SK-N-SH treated with all-trans-retinoic acid at 6 μM for 48 hours (cell line): ENCODE results near the gene ARHGAP10.

Experiments used
- ATAC-seq: fragments of 200-7000 bp; cut with Tn5 transposase; 3 replicates; pipeline ENCODE4 v1.9.1; 2020; ENCODE audit warnings: mild to moderate bottlenecking, moderate library complexity
- BACH2 ChIP-seq: fragments of 250-450 bp; sonication (Bioruptor Pico); IDR thresholded peaks from 2 replicates; pipeline ENCODE4 v1.9.0; 2021; ENCODE audit warnings: mild to moderate bottlenecking, borderline replicate concordance
- CREB5 ChIP-seq: fragments of 250-450 bp; sonication (Bioruptor Pico); IDR thresholded peaks from 2 replicates; pipeline ENCODE4 v1.5.1; 2020; ENCODE audit warnings: low read depth, mild to moderate bottlenecking, moderate library complexity
- CSRNP3 ChIP-seq: fragments of 250-450 bp; sonication (Bioruptor Pico); IDR thresholded peaks from 2 replicates; pipeline ENCODE4 v1.5.1; 2021; ENCODE audit warnings: mild to moderate bottlenecking, moderate library complexity
- ESRRG ChIP-seq: fragments of 250-450 bp; sonication (Bioruptor Pico); IDR thresholded peaks from 2 replicates; pipeline ENCODE4 v1.6.1; 2021; ENCODE audit warnings: mild to moderate bottlenecking
- GLIS3 ChIP-seq: fragments of 250-450 bp; sonication (Bioruptor Pico); IDR thresholded peaks from 2 replicates; pipeline ENCODE4 v1.5.0; 2020; ENCODE audit warnings: mild to moderate bottlenecking, moderate library complexity
- ISL1 ChIP-seq: fragments of 250-450 bp; sonication (Bioruptor Pico); IDR thresholded peaks from 2 replicates; pipeline ENCODE4 v2.1.2; 2022; ENCODE audit warnings: mild to moderate bottlenecking, moderate library complexity
- PATZ1 ChIP-seq: fragments of 250-450 bp; sonication (Bioruptor Pico); IDR thresholded peaks from 2 replicates; pipeline ENCODE4 v1.8.0; 2020; ENCODE audit warnings: mild to moderate bottlenecking, moderate library complexity, borderline replicate concordance
- POU6F1 ChIP-seq: fragments of 250-450 bp; sonication (Bioruptor Pico); IDR thresholded peaks from 2 replicates; pipeline ENCODE4 v1.8.0; 2021; ENCODE audit warnings: low read depth, mild to moderate bottlenecking, moderate library complexity, borderline replicate concordance
- PPARA ChIP-seq: fragments of 250-450 bp; sonication (Bioruptor Pico); IDR thresholded peaks from 2 replicates; pipeline ENCODE4 v1.5.0; 2020; ENCODE audit warnings: mild to moderate bottlenecking, borderline replicate concordance
- SNAI2 ChIP-seq: fragments of 250-450 bp; sonication (Bioruptor Pico); IDR thresholded peaks from 2 replicates; pipeline ENCODE4 v1.5.0; 2020; ENCODE audit warnings: mild to moderate bottlenecking, moderate library complexity
- TCF4 ChIP-seq: fragments of 250-450 bp; sonication (Bioruptor Pico); IDR thresholded peaks from 2 replicates; pipeline ENCODE4 v1.8.0; 2021; ENCODE audit warnings: mild to moderate bottlenecking, moderate library complexity, borderline replicate concordance
- TSHZ2 ChIP-seq: fragments of 250-450 bp; sonication (Bioruptor Pico); IDR thresholded peaks from 2 replicates; pipeline ENCODE4 v1.5.0; 2020; ENCODE audit warnings: mild to moderate bottlenecking, moderate library complexity
- ZC3H10 ChIP-seq: fragments of 250-450 bp; sonication (Bioruptor Pico); IDR thresholded peaks from 2 replicates; pipeline ENCODE4 v1.5.1; 2021; ENCODE audit warnings: mild to moderate bottlenecking, moderate library complexity
- ZFP3 ChIP-seq: fragments of 250-450 bp; sonication (Bioruptor Pico); IDR thresholded peaks from 2 replicates; pipeline ENCODE4 v1.5.0; 2020; ENCODE audit warnings: mild to moderate bottlenecking, moderate library complexity
- ZNF565 ChIP-seq: fragments of 450-650 bp; formaldehyde crosslinking; conservative IDR thresholded peaks from 2 replicates; pipeline ENCODE4 v1.5.0; 2020; ENCODE audit warnings: low read depth, mild to moderate bottlenecking, moderate library complexity
- ZNF70 ChIP-seq: fragments of 450-650 bp; formaldehyde crosslinking; IDR thresholded peaks from 2 replicates; pipeline ENCODE4 v1.5.0; 2020; ENCODE audit warnings: mild to moderate bottlenecking, moderate library complexity
- ZNF8 ChIP-seq: fragments of 450-650 bp; formaldehyde crosslinking; IDR thresholded peaks from 2 replicates; pipeline ENCODE4 v1.5.0; 2020; ENCODE audit warnings: mild to moderate bottlenecking, moderate library complexity

ARHGAP10 gene

GRCh38 chr4:147943159-147943638 lies 211.3 kb downstream of the ARHGAP10 start:
- TF ChIP-seq ZFP3 (CRISPR knock-in tag), result no peak
- no peak for TF ChIP-seq ZNF70 (CRISPR knock-in tag)
- ATAC-seq, result no peak

GRCh38 chr4:147944249-147944648 lies 212.4 kb downstream of the ARHGAP10 start:
- ATAC-seq, result no peak
- TF ChIP-seq PPARA (CRISPR knock-in tag) (no peak), ZFP3 (CRISPR knock-in tag) (no peak)

GRCh38 chr4:147944670-147945260 lies 212.9 kb downstream of the ARHGAP10 start:
- ATAC-seq, result no peak
- no peak for TF ChIP-seq PPARA (CRISPR knock-in tag)
- no peak for TF ChIP-seq ZNF8 (CRISPR knock-in tag)
- no peak for TF ChIP-seq ISL1 (CRISPR knock-in tag)
- TF ChIP-seq CREB5 (CRISPR knock-in tag), result no peak
- TF ChIP-seq ZNF565 (CRISPR knock-in tag), result no peak
- no peak for TF ChIP-seq TSHZ2
- no peak for TF ChIP-seq ZFP3 (CRISPR knock-in tag)
- no peak for TF ChIP-seq ZC3H10 (CRISPR knock-in tag)
- TF ChIP-seq TCF4, result no peak
- TF ChIP-seq SNAI2 (CRISPR knock-in tag), result no peak
- no peak for TF ChIP-seq PATZ1 (CRISPR knock-in tag)
- TF ChIP-seq GLIS3 (CRISPR knock-in tag), result no peak
- no peak for TF ChIP-seq POU6F1 (CRISPR knock-in tag)
- TF ChIP-seq BACH2, result no peak
- TF ChIP-seq, all 23 proteins: peak for 0

GRCh38 chr4:147948336-147948735 lies 216.4 kb downstream of the ARHGAP10 start:
- ATAC-seq, result no peak
- TF ChIP-seq ZNF565 (CRISPR knock-in tag) (no peak), ESRRG (CRISPR knock-in tag) (no peak), CREB5 (CRISPR knock-in tag) (no peak)

GRCh38 chr4:147950261-147950660 lies 218.4 kb downstream of the ARHGAP10 start:
- no peak for TF ChIP-seq TCF4
- no peak for TF ChIP-seq CSRNP3 (CRISPR knock-in tag)
- TF ChIP-seq ESRRG (CRISPR knock-in tag), result no peak
- no peak for ATAC-seq
